PC-9 (cell line): Measurements from ENCODE around the gene DHRS2.

Experiments
- CTCF ChIP-seq: fragments of 200-600 bp; sonication (generic); conservative IDR thresholded peaks from 2 replicates; pipeline ENCODE4 v1.6.1; 2017; ENCODE audit warnings: mixed run types, antibody characterized with exemption, mild to moderate bottlenecking, moderate library complexity
- EZH2 ChIP-seq: fragments of 200-600 bp; sonication (generic); IDR thresholded peaks from 2 replicates; pipeline ENCODE4 v1.8.0; 2017; ENCODE audit warnings: antibody characterized with exemption, low read depth

- TF ChIP-seq CTCF (no peak), EZH2 (no peak)
Observed at GRCh38 chr14:23694085-23694948, 58.2 kb downstream of the DHRS2 start.
